Measurements from ENCODE around the gene PLEKHA6. TPM values are rescaled to one million over a fixed set of nuclear protein-coding genes. Genes with fewer than 3 reads are reported as not detected.

Gene PLEKHA6
- total RNA-seq, 1 donor from 2014 or later, result 4.9 TPM

GRCh38 chr1:204271970-204272369 is 87.8 kb downstream of the PLEKHA6 start:
- H3K9me3 ChIP-seq, result no peaks in the 10 kb centered on the region
- no peaks in the 10 kb centered on the region for H3K4me1 ChIP-seq
- H3K27me3 ChIP-seq, result no peaks in the 10 kb centered on the region
- no peaks in the 10 kb centered on the region for H3K36me3 ChIP-seq
- intact Hi-C loops (cut with DNase I), result no loop called here
- H3K4me3 ChIP-seq, result no peak overlapping the region
- TF ChIP-seq CTCF (IDR thresholded peaks at IDR 0.05), result no peak
- no peak overlapping the region for H3K27ac ChIP-seq
- no peak for DNase-seq (ENCODE audit: low spot score in 2 of 2)

- Histone ChIP-seq H3K4me1 (no peaks in the 10 kb centered on the region), H3K9me3 (no peaks in the 10 kb centered on the region), H3K4me3 (no peak overlapping the region), H3K27me3 (no peaks in the 10 kb centered on the region), H3K36me3 (no peaks in the 10 kb centered on the region), H3K27ac (no peak overlapping the region)
- intact Hi-C loops (cut with DNase I), result no loop called here
- no peak for TF ChIP-seq CTCF (IDR thresholded peaks at IDR 0.05)
- DNase-seq (ENCODE audit: low spot score in 2 of 2), result no peak
Measured at GRCh38 chr1:204268101-204268500, 91.6 kb downstream of the PLEKHA6 start.

GRCh38 chr1:204267191-204267601 is 92.5 kb downstream of the PLEKHA6 start:
- TF ChIP-seq CTCF (IDR thresholded peaks at IDR 0.05), result no peak
- H3K9me3 ChIP-seq, result no peaks in the 10 kb centered on the region
- no peaks in the 10 kb centered on the region for H3K4me1 ChIP-seq
- H3K36me3 ChIP-seq, result no peaks in the 10 kb centered on the region
- no peak overlapping the region for H3K4me3 ChIP-seq
- H3K27ac ChIP-seq, result no peak overlapping the region
- H3K27me3 ChIP-seq, result no peaks in the 10 kb centered on the region
- intact Hi-C loops (cut with DNase I), result no loop called here
- no peak for DNase-seq (ENCODE audit: low spot score in 2 of 2)

- Histone ChIP-seq H3K9me3 (no peaks in the 10 kb centered on the region), H3K4me3 (no peak overlapping the region), H3K36me3 (no peaks in the 10 kb centered on the region), H3K4me1 (no peaks in the 10 kb centered on the region), H3K27ac (no peak overlapping the region), H3K27me3 (no peaks in the 10 kb centered on the region)
- no peak for DNase-seq (ENCODE audit: low spot score in 2 of 2)
- TF ChIP-seq CTCF (IDR thresholded peaks at IDR 0.05), result no peak
- intact Hi-C loops (cut with DNase I), result no loop called here
Measured at GRCh38 chr1:204266504-204267034, 93.2 kb downstream of the PLEKHA6 start.

GRCh38 chr1:204265665-204266064 is 94.1 kb downstream of the PLEKHA6 start:
- no peak for TF ChIP-seq CTCF (IDR thresholded peaks at IDR 0.05)
- no peaks in the 10 kb centered on the region for H3K4me1 ChIP-seq
- H3K9me3 ChIP-seq, result no peaks in the 10 kb centered on the region
- no peak overlapping the region for H3K4me3 ChIP-seq
- H3K27ac ChIP-seq, result no peak overlapping the region
- no peaks in the 10 kb centered on the region for H3K36me3 ChIP-seq
- intact Hi-C loops (cut with DNase I), result no loop called here
- DNase-seq (ENCODE audit: low spot score in 2 of 2), result no peak
- no peaks in the 10 kb centered on the region for H3K27me3 ChIP-seq

- Histone ChIP-seq H3K9me3 (no peaks in the 10 kb centered on the region), H3K4me1 (no peaks in the 10 kb centered on the region), H3K27ac (no peak overlapping the region), H3K36me3 (no peaks in the 10 kb centered on the region), H3K4me3 (no peak overlapping the region), H3K27me3 (no peaks in the 10 kb centered on the region)
- DNase-seq (ENCODE audit: low spot score in 2 of 2), result no peak
- no peak for TF ChIP-seq CTCF (IDR thresholded peaks at IDR 0.05)
- intact Hi-C loops (cut with DNase I), result no loop called here
Measured at GRCh38 chr1:204264805-204265204, 94.9 kb downstream of the PLEKHA6 start.

Data from ascending aorta (tissue), 2 donors.